ENCODE measurements around the gene ADAMTSL3. TPM values are rescaled to one million over a fixed set of nuclear protein-coding genes. Genes with fewer than 3 reads are reported as not detected.
"Not testable (repeated sequence)": the region's sequence is repeated elsewhere in the genome, so short reads cannot be mapped to it uniquely, and the experiment has no call there.

Gene ADAMTSL3
- polyA plus RNA-seq, 3 donors, result 3.2 to 5.3 (median 4.6) TPM

GRCh38 chr15:84033793-84034553 lies 380.1 kb downstream of the ADAMTSL3 start:
- no peak for DNase-seq (ENCODE audit: extremely low read depth in 1 of 11, low read depth in 9 of 11, low spot score in 4 of 11)

- DNase-seq (ENCODE audit: extremely low read depth in 1 of 11, low read depth in 9 of 11, low spot score in 4 of 11), result no peak
Observed at GRCh38 chr15:84034578-84035398, 380.9 kb downstream of the ADAMTSL3 start.

- DNase-seq (ENCODE audit: extremely low read depth in 1 of 11, low read depth in 9 of 11, low spot score in 4 of 11), result peak in 9 of 11 donors; percentile 4 to 41 (median 17)
Observed at GRCh38 chr15:84035399-84035766, 381.5 kb downstream of the ADAMTSL3 start.

- DNase-seq (ENCODE audit: extremely low read depth in 1 of 11, low read depth in 9 of 11, low spot score in 4 of 11), result no peak
Observed at GRCh38 chr15:84037301-84037700, 383.4 kb downstream of the ADAMTSL3 start.

GRCh38 chr15:84042434-84043056 lies 388.6 kb downstream of the ADAMTSL3 start:
- DNase-seq (ENCODE audit: extremely low read depth in 1 of 11, low read depth in 9 of 11, low spot score in 4 of 11), result not testable (repeated sequence)

- no peak for DNase-seq (ENCODE audit: extremely low read depth in 1 of 11, low read depth in 9 of 11, low spot score in 4 of 11)
Observed at GRCh38 chr15:84046064-84046637, 392.2 kb downstream of the ADAMTSL3 start.

GRCh38 chr15:84049480-84049879 lies 395.6 kb downstream of the ADAMTSL3 start:
- not testable (repeated sequence) for DNase-seq (ENCODE audit: extremely low read depth in 1 of 11, low read depth in 9 of 11, low spot score in 4 of 11)

GRCh38 chr15:84050076-84050475 lies 396.2 kb downstream of the ADAMTSL3 start:
- no peak for DNase-seq (ENCODE audit: extremely low read depth in 1 of 11, low read depth in 9 of 11, low spot score in 4 of 11)

- DNase-seq (ENCODE audit: extremely low read depth in 1 of 11, low read depth in 9 of 11, low spot score in 4 of 11), result not testable (repeated sequence)
Observed at GRCh38 chr15:84051146-84051545, 397.2 kb downstream of the ADAMTSL3 start.

- DNase-seq (ENCODE audit: extremely low read depth in 1 of 11, low read depth in 9 of 11, low spot score in 4 of 11), result not testable (repeated sequence)
Observed at GRCh38 chr15:84054544-84054943, 400.6 kb downstream of the ADAMTSL3 start.

GRCh38 chr15:84057714-84058331 lies 403.9 kb downstream of the ADAMTSL3 start:
- DNase-seq (ENCODE audit: extremely low read depth in 1 of 11, low read depth in 9 of 11, low spot score in 4 of 11), result no peak

- DNase-seq (ENCODE audit: extremely low read depth in 1 of 11, low read depth in 9 of 11, low spot score in 4 of 11), result not testable (repeated sequence)
Observed at GRCh38 chr15:84063674-84064073, 409.8 kb downstream of the ADAMTSL3 start.

- not testable (repeated sequence) for DNase-seq (ENCODE audit: extremely low read depth in 1 of 11, low read depth in 9 of 11, low spot score in 4 of 11)
Observed at GRCh38 chr15:84068674-84069073, 414.8 kb downstream of the ADAMTSL3 start.

- not testable (repeated sequence) for DNase-seq (ENCODE audit: extremely low read depth in 1 of 11, low read depth in 9 of 11, low spot score in 4 of 11)
Observed at GRCh38 chr15:84078038-84078437, 424.1 kb downstream of the ADAMTSL3 start.

GRCh38 chr15:84079325-84079884 lies 425.5 kb downstream of the ADAMTSL3 start:
- not testable (repeated sequence) for DNase-seq (ENCODE audit: extremely low read depth in 1 of 11, low read depth in 9 of 11, low spot score in 4 of 11)

- DNase-seq (ENCODE audit: extremely low read depth in 1 of 11, low read depth in 9 of 11, low spot score in 4 of 11), result peak in 9 of 11 donors; percentile 4 to 54 (median 28)
Observed at GRCh38 chr15:84079885-84080777, 426.2 kb downstream of the ADAMTSL3 start.

- not testable (repeated sequence) for DNase-seq (ENCODE audit: extremely low read depth in 1 of 11, low read depth in 9 of 11, low spot score in 4 of 11)
Observed at GRCh38 chr15:84080778-84081084, 426.8 kb downstream of the ADAMTSL3 start.

Data from renal cortex interstitium (tissue), 11 donors.